ENCODE results near the gene HSD17B12. TPM values are rescaled to one million over a fixed set of nuclear protein-coding genes. Genes with fewer than 3 reads are reported as not detected.
"Not testable (repeated sequence)": the region's sequence is repeated elsewhere in the genome, so short reads cannot be mapped to it uniquely, and the experiment has no call there.

HSD17B12 gene
- total RNA-seq, 4 donors from 2014 or later: 46.3 to 93.4 (median 60.1) TPM

- Histone ChIP-seq H3K4me3 (no peak overlapping the region), H3K36me3 (no peaks in the 10 kb centered on the region), H3K9me3 (no peaks in the 10 kb centered on the region), H3K4me1 (peaks cover 10% of the 10 kb centered on the region), H3K27ac (no peak overlapping the region), H3K27me3 (no peaks in the 10 kb centered on the region)
- 93% methylated on average over 4 of the region's 4 CpGs for WGBS
- DNase-seq (ENCODE audit: low spot score in 2 of 2): no peak
- TF ChIP-seq EP300 (IDR thresholded peaks at IDR 0.05) (no peak), POLR2A (IDR thresholded peaks at IDR 0.05) (no peak), POLR2AphosphoS5 (IDR thresholded peaks at IDR 0.05) (no peak), CTCF (IDR thresholded peaks at IDR 0.05) (no peak)
Observed at GRCh38 chr11:43649501-43649900, 31.0 kb upstream of the HSD17B12 start.

GRCh38 chr11:43649921-43650320 is 30.6 kb upstream of the HSD17B12 start:
- peaks cover 6% of the 10 kb centered on the region for H3K4me1 ChIP-seq
- H3K4me3 ChIP-seq: no peak overlapping the region
- H3K27ac ChIP-seq: no peak overlapping the region
- no peaks in the 10 kb centered on the region for H3K36me3 ChIP-seq
- 94% methylated on average over 1 of the region's 1 CpG for WGBS
- H3K9me3 ChIP-seq: no peaks in the 10 kb centered on the region
- TF ChIP-seq EP300 (IDR thresholded peaks at IDR 0.05) (no peak), CTCF (IDR thresholded peaks at IDR 0.05) (no peak), POLR2AphosphoS5 (IDR thresholded peaks at IDR 0.05) (no peak), POLR2A (IDR thresholded peaks at IDR 0.05) (no peak)
- H3K27me3 ChIP-seq: no peaks in the 10 kb centered on the region
- no peak for DNase-seq (ENCODE audit: low spot score in 2 of 2)

DNA sequence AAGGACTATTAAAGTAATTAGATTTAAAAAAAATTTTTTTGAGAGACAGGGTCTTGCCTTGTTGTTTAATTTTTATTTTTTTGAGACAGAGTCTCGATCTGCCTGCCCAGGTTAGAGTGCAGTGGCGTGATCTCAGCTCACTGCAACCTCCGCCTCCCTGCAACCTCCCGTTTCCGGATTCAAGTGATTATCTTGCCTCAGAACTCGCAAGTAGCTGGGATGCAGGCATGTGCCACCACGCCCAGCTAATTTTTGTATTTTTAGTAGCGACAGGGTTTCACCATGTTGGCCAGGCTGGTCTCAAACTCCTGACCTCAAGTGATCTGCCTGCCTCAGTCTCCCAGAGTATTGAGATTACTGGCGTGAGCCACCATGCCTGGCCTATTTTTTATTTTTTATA is 17.5 kb upstream of the HSD17B12 start:
- not testable (repeated sequence) for H3K4me1 ChIP-seq; H3K9me3 ChIP-seq; H3K4me3 ChIP-seq; DNase-seq (ENCODE audit: low spot score in 2 of 2); H3K27ac ChIP-seq; H3K27me3 ChIP-seq; H3K36me3 ChIP-seq
- WGBS: 79% methylated on average over 9 of the region's 9 CpGs

GRCh38 chr11:43664295-43664694 is 16.2 kb upstream of the HSD17B12 start:
- TF ChIP-seq EP300 (IDR thresholded peaks at IDR 0.05) (no peak), POLR2A (IDR thresholded peaks at IDR 0.05) (no peak), POLR2AphosphoS5 (IDR thresholded peaks at IDR 0.05) (no peak)
- Histone ChIP-seq H3K36me3 (no peaks in the 10 kb centered on the region), H3K27me3 (peaks cover 4% of the 10 kb centered on the region), H3K4me3 (no peak overlapping the region), H3K4me1 (no peaks in the 10 kb centered on the region), H3K9me3 (no peaks in the 10 kb centered on the region), H3K27ac (no peak overlapping the region)
- no peak for DNase-seq (ENCODE audit: low spot score in 2 of 2)
- 63% methylated on average over 1 of the region's 1 CpG for WGBS

GRCh38 chr11:43671284-43671683 is 9.3 kb upstream of the HSD17B12 start:
- H3K27ac ChIP-seq; H3K4me3 ChIP-seq; H3K27me3 ChIP-seq; H3K4me1 ChIP-seq; DNase-seq (ENCODE audit: low spot score in 2 of 2); H3K36me3 ChIP-seq; H3K9me3 ChIP-seq: not testable (repeated sequence)
- 87% methylated on average over 6 of the region's 6 CpGs for WGBS

DNA sequence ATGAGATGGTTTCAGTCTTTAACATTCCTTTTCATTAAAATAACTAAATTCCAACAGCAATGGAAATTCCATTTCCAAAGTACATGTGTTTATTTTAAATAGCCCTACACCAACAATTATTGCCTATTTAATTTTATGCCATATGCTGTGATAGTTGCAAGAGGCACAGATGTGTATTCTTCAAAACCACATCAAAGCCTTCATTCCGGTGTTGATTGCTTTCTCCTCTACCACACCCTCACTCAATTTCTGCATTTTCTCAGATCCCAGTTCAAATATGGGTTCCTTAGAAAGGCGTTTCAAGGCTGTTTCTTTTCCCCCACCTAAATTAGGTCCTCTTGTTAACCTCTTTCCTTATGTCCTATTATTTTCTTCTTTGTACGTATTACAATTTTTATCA is 6.0 kb upstream of the HSD17B12 start:
- WGBS: 48% methylated on average over 3 of the region's 3 CpGs
- no peak for DNase-seq (ENCODE audit: low spot score in 2 of 2)
- TF ChIP-seq CTCF (IDR thresholded peaks at IDR 0.05) (no peak), POLR2AphosphoS5 (IDR thresholded peaks at IDR 0.05) (no peak), EP300 (IDR thresholded peaks at IDR 0.05) (no peak), POLR2A (IDR thresholded peaks at IDR 0.05) (no peak)
- Histone ChIP-seq H3K4me1 (peaks cover 3% of the 10 kb centered on the region), H3K27me3 (no peaks in the 10 kb centered on the region), H3K36me3 (no peaks in the 10 kb centered on the region), H3K27ac (no peak overlapping the region), H3K4me3 (no peak overlapping the region), H3K9me3 (no peaks in the 10 kb centered on the region)

DNA sequence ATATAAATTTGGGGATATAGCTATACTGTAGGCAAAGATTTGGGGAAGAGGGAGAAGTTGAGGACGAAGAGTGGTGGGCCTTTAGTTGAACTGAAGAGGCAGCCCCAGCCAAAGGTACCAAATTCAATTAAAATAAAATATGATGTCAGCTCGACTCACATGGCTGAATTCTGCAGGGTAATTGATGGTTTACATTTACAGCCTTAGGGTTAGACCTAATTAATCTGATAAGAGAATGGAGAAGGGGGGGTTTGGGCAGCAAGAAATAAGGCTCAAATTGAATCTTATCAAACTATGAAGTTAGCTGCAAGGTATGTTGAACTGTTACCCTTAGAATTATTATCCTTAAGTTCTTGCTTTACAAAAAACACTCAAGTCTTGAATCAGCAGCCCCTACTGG is 3.6 kb upstream of the HSD17B12 start:
- Histone ChIP-seq H3K9me3 (no peaks in the 10 kb centered on the region), H3K27ac (no peak overlapping the region), H3K4me1 (peaks cover 13% of the 10 kb centered on the region), H3K36me3 (no peaks in the 10 kb centered on the region), H3K27me3 (no peaks in the 10 kb centered on the region), H3K4me3 (no peak overlapping the region)
- no peak for DNase-seq (ENCODE audit: low spot score in 2 of 2)
- TF ChIP-seq CTCF (IDR thresholded peaks at IDR 0.05) (no peak), POLR2AphosphoS5 (IDR thresholded peaks at IDR 0.05) (no peak), EP300 (IDR thresholded peaks at IDR 0.05) (no peak), POLR2A (IDR thresholded peaks at IDR 0.05) (no peak)
- 39% methylated on average over 2 of the region's 2 CpGs for WGBS
